A549 treated with Hydrocortisone at 1 μM for 4 hours (cell line): ENCODE data around the gene GLI2. TPM values are rescaled to one million over a fixed set of nuclear protein-coding genes. Genes with fewer than 3 reads are reported as not detected.

Experiments
- total RNA-seq: library from RNA; stranded (reverse); fragments of 200-300 nt; extraction: Qiagen RNA extraction; gene quantifications from 5 replicates; pipeline ENCODE4 v1.2.3, GENCODE V29; 2022

The GLI2 gene
- total RNA-seq: 17.3 to 24.6 TPM (median 22.1 TPM) in 5 replicates

DNA sequence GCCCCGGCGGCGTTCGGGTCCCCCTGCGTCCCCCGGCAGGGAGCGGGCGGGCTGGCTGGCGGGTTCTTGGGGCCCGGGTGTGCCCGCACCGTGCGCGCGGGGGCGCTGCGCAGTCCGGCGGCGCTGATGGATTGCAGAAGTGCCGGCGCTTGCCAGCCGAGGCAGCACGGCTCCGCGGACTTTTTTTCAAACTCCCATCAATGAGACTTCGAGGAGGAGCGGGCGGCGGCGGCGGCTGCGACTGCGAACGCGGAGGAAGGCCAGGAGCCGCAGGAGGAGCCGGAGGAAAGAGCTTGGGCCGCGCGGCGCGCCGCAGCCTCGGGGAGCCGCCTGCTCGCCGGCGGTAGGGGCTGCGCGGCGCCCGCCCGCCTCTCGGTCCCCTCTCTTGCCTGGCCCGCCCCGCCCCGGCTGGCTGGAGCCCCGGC is at the start of gene GLI2:
Gene GLI2 (plus strand): TSS at position 123 of the 425 bp plus-strand sequence. CDS start 61,453 bp downstream, outside the sequence.

